Mammary epithelial cell (primary cell): ENCODE data around the gene ECEL1.

Experiments used
- EZH2 ChIP-seq: IDR thresholded peaks from 2 replicates; pipeline ENCODE4 v1.6.1; 2012; ENCODE audit warnings: low read length, inconsistent platforms, borderline replicate concordance
- TF ChIP-seq, protein P1 (sequence below), 2 donors: IDR thresholded peaks in 1 of 2; conservative IDR thresholded peaks in 1 of 2; 2 replicates each; pipeline ENCODE4 v1.5.1; 2011 to 2012; ENCODE audit warnings: inconsistent platforms in 2 of 2, low read length in 2 of 2, mild to moderate bottlenecking in 2 of 2, control low read depth in 1 of 2, low read depth in 1 of 2; ENCODE audit not compliant: insufficient read depth in 1 of 2; ENCODE audit errors: extremely low read depth in 1 of 2

DNA sequence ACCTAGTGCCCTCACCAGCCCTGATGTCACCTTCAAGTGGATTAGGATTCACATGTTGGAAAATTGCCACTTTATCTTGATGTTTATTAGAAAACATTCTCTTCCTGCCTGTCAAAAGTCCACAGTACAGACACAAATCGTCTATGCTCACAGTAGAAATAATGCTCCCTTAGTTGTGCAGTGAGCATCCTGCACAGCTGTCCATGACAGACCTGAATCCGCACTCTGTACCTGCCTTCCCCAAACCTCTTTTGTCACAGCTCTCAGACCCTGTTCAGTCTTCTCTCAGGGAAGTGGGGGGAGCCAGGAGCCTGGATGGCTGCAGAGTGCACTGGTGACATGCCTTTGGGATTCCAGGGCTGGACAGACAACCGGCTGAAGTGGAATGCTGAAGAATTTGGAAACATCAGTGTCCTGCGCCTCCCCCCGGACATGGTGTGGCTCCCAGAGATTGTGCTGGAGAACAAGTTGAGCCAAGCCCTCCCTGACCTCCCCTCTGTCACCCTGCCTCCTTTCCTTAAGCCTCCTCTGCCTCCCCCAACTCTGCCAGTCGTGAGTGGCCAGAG lies 40.4 kb upstream of the ECEL1 start:
- TF ChIP-seq, protein P1, sequence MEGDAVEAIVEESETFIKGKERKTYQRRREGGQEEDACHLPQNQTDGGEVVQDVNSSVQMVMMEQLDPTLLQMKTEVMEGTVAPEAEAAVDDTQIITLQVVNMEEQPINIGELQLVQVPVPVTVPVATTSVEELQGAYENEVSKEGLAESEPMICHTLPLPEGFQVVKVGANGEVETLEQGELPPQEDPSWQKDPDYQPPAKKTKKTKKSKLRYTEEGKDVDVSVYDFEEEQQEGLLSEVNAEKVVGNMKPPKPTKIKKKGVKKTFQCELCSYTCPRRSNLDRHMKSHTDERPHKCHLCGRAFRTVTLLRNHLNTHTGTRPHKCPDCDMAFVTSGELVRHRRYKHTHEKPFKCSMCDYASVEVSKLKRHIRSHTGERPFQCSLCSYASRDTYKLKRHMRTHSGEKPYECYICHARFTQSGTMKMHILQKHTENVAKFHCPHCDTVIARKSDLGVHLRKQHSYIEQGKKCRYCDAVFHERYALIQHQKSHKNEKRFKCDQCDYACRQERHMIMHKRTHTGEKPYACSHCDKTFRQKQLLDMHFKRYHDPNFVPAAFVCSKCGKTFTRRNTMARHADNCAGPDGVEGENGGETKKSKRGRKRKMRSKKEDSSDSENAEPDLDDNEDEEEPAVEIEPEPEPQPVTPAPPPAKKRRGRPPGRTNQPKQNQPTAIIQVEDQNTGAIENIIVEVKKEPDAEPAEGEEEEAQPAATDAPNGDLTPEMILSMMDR (conservative IDR thresholded peaks at IDR 0.05 in 1 of 2, IDR thresholded peaks at IDR 0.05 in 1 of 2; ENCODE audit: extremely low read depth in 1 of 2, insufficient read depth in 1 of 2, low read depth in 1 of 2, low read length in 2 of 2): no peak
- TF ChIP-seq EZH2: no peak
